ENCODE measurements around the gene PPP2R2B. TPM values are rescaled to one million over a fixed set of nuclear protein-coding genes. Genes with fewer than 3 reads are reported as not detected.
A peak's percentile ranks its signal among the peaks of the same experiment; 100 is the strongest.

The PPP2R2B gene
- total RNA-seq, 1 donor from 2014 or later = 10.0 TPM

DNA sequence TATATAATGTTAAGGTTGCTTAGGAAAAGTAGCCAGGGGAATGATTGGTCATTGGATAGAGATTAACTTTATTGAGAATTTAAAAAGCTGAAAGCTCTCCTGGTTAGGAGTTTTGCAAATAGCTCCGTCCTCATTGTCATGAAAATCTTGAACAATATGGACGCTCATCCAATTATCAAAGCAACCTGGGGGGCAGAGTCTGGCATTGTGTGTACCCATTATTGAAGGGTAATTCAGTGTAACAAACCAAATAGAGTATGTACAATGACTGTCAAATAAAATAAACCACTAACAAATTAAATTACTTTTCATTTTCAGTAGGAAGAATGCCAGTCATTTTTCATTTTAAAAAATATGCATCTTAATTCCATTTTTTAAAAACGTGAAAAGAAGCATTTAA, 218.6 kb downstream of the PPP2R2B start:
- H3K36me3 ChIP-seq = no peaks in the 10 kb centered on the region
- H3K4me3 ChIP-seq = no peak overlapping the region
- intact Hi-C loops (cut with DNase I) = no loop called here
- DNase-seq (ENCODE audit: low spot score in 2 of 2) = no peak
- H3K27me3 ChIP-seq = no peaks in the 10 kb centered on the region
- no peaks in the 10 kb centered on the region for H3K4me1 ChIP-seq
- TF ChIP-seq, protein P1, sequence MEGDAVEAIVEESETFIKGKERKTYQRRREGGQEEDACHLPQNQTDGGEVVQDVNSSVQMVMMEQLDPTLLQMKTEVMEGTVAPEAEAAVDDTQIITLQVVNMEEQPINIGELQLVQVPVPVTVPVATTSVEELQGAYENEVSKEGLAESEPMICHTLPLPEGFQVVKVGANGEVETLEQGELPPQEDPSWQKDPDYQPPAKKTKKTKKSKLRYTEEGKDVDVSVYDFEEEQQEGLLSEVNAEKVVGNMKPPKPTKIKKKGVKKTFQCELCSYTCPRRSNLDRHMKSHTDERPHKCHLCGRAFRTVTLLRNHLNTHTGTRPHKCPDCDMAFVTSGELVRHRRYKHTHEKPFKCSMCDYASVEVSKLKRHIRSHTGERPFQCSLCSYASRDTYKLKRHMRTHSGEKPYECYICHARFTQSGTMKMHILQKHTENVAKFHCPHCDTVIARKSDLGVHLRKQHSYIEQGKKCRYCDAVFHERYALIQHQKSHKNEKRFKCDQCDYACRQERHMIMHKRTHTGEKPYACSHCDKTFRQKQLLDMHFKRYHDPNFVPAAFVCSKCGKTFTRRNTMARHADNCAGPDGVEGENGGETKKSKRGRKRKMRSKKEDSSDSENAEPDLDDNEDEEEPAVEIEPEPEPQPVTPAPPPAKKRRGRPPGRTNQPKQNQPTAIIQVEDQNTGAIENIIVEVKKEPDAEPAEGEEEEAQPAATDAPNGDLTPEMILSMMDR (IDR thresholded peaks at IDR 0.05) = no peak
- no peak overlapping the region for H3K27ac ChIP-seq
- H3K9me3 ChIP-seq = no peaks in the 10 kb centered on the region

DNA sequence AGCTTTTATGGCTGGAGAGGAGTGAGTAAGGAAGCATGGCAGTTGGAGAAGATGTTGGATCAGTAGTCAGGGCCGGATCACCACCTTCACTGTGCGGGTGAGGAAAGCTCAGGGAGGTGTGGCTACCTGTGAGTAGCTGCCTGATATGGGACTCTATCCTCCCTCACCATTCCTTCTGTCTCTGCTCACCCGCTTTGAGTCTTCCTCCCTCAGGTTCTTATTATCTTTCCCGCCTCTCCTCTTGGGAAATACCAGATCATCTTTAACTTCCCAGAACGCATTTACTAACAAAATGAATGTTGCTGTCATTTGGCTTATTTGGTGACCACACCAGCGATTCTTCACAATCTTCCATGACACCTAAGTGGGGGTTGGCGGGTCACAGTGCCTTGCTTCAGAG, 221.9 kb downstream of the PPP2R2B start:
- Histone ChIP-seq H3K36me3 (no peaks in the 10 kb centered on the region), H3K9me3 (no peaks in the 10 kb centered on the region), H3K27ac (no peak overlapping the region), H3K27me3 (no peaks in the 10 kb centered on the region), H3K4me3 (no peak overlapping the region), H3K4me1 (no peaks in the 10 kb centered on the region)
- TF ChIP-seq, protein P1 (IDR thresholded peaks at IDR 0.05) = no peak
- intact Hi-C loops (cut with DNase I) = no loop called here
- no peak for DNase-seq (ENCODE audit: low spot score in 2 of 2)

DNA sequence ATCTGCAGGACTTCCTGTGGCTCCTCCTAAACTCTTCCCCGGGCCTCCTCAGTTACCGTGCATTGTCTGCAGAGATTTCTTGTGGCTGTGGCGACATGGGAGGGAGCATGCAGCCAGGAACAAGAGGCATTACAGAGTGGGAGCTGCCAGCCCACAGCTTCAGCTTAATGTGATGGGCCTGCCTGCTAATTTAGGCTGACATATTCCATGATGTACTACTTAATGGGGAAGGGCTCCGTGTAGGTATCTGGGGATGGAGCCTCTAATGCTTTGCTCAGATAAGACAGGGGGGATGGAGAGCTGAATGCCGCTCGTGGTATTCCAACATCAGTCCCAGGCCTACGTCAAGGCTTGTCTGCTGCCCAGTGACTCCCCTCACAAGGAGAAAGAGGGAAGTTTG, 225.0 kb downstream of the PPP2R2B start:
- Histone ChIP-seq H3K27ac (no peak overlapping the region), H3K36me3 (peaks cover 0 to 6% of the 10 kb centered on the region in 2 donors), H3K9me3 (no peaks in the 10 kb centered on the region), H3K27me3 (no peaks in the 10 kb centered on the region), H3K4me1 (no peaks in the 10 kb centered on the region), H3K4me3 (no peak overlapping the region)
- DNase-seq (ENCODE audit: low spot score in 2 of 2) = no peak
- intact Hi-C loops (cut with DNase I) = no loop called here
- TF ChIP-seq, protein P1 (IDR thresholded peaks at IDR 0.05) = no peak

DNA sequence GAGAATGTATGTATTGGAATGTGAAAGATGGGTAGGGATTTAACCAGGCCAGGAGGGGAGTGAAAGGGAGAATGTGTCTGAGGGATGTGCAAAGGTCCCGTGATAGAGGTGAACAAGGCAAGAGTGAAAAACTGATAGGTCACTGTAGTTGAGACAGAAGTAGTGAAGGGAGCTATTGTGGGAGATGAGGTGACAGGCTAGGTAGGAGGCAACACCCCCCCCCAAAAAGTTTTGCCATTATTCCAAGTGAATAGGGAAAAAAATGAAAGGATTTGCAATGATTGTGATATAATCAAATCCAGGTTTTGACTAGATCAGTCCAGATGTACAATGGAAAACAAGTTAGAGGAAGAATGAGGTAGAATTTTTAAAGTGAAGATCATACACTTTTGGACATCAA, 226.0 kb downstream of the PPP2R2B start:
- Histone ChIP-seq H3K4me3 (no peak overlapping the region), H3K9me3 (no peaks in the 10 kb centered on the region), H3K4me1 (no peaks in the 10 kb centered on the region), H3K27ac (no peak overlapping the region), H3K27me3 (no peaks in the 10 kb centered on the region), H3K36me3 (peaks cover 0 to 6% of the 10 kb centered on the region in 2 donors)
- no peak for DNase-seq (ENCODE audit: low spot score in 2 of 2)
- intact Hi-C loops (cut with DNase I) = no loop called here
- TF ChIP-seq, protein P1 (IDR thresholded peaks at IDR 0.05) = no peak

DNA sequence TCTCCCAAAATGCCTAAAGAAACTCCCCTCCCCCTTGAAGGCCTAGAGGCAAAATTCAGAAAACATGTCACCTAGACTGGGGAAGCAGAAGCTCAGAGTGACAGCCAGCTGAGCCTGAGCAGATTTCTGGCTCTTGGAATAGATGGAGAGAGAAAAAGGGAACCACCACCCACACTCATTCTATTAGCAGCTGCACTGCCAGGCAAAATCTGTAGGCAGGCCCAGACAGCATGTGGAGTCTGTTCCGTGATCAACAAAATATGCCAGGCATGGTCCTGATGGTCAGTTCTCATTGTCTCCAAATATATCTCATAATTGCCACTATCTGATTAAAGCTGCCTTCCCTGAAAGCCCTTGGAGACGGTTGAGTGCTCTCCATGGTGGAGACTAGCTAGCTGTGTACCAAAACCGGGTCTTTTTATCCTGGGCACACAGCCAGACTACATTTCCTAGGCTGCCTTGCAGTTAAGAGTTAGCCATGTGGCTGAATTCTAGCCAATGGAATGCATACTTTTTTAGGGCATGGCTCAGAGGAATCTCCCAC, 230.8 kb downstream of the PPP2R2B start:
- Histone ChIP-seq H3K4me3 (no peak overlapping the region), H3K36me3 (peaks cover 0 to 6% of the 10 kb centered on the region in 2 donors), H3K27ac (no peak overlapping the region), H3K4me1 (no peaks in the 10 kb centered on the region), H3K9me3 (no peaks in the 10 kb centered on the region), H3K27me3 (no peaks in the 10 kb centered on the region)
- TF ChIP-seq, protein P1 (IDR thresholded peaks at IDR 0.05) = no peak
- intact Hi-C loops (cut with DNase I) = no loop called here
- no peak for DNase-seq (ENCODE audit: low spot score in 2 of 2)

DNA sequence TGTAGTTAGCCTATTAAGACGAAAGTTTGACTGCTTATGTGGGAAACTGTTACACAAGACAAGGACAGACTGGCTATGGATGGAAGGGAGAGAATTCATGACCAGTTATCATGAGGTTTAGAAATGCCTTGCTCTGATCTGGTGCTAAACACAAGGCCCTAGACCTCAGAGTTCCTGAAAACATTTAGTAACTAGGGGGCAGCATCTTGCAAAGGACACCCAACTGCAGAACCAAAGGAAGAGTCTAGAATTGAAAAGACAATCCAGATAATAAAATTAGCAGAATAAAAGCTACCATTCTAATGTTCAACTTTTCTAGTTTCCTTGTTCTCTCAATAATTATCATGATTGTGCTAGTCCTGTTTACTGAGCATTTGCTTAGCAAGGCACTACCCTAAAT, 232.1 kb downstream of the PPP2R2B start:
- intact Hi-C loops (cut with DNase I) = no loop called here
- DNase-seq (ENCODE audit: low spot score in 2 of 2) = no peak
- Histone ChIP-seq H3K4me1 (no peaks in the 10 kb centered on the region), H3K4me3 (no peak overlapping the region), H3K36me3 (peaks cover 0 to 6% of the 10 kb centered on the region in 2 donors), H3K27ac (no peak overlapping the region), H3K27me3 (no peaks in the 10 kb centered on the region), H3K9me3 (no peaks in the 10 kb centered on the region)
- TF ChIP-seq, protein P1 (IDR thresholded peaks at IDR 0.05) = peak in 1 of 3 experiments; percentile 10

Measured in ascending aorta (tissue), 2 donors.